ENCODE data around the gene IDS.
A peak's percentile ranks its signal among the peaks of the same experiment; 100 is the strongest.

IDS gene

DNA sequence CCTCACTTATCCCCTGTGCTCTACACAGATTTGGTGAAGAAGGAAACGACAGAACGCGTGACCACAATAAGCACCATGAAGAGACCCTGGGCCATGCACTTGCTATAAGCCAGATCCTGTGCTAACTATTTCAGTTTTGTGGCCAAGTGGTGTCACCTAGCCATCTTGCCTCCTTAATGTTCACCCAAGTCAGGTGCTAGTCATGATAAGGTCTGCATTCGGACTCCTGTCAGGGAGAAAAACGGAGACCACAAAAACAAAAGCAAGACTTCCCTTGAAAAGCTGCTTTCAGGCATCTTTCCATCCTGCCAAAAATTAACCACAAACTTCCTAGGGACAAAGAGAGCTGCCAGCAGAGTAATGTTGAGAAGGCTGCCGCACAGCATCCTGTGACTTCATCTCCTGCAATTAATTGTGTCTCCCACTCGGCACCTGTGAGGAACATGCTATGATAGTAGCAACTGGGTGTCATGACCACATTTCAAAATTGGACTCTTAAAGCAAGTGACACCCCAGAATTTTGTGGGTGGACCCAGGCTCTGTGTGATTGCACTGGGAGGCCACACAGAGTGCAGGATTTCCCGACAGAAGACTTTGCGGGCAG lies 8.8 kb upstream of the IDS start:
- H3K4me3 ChIP-seq (replicated peaks; ENCODE audit: low read depth, low read length) = no peak overlapping the region

DNA sequence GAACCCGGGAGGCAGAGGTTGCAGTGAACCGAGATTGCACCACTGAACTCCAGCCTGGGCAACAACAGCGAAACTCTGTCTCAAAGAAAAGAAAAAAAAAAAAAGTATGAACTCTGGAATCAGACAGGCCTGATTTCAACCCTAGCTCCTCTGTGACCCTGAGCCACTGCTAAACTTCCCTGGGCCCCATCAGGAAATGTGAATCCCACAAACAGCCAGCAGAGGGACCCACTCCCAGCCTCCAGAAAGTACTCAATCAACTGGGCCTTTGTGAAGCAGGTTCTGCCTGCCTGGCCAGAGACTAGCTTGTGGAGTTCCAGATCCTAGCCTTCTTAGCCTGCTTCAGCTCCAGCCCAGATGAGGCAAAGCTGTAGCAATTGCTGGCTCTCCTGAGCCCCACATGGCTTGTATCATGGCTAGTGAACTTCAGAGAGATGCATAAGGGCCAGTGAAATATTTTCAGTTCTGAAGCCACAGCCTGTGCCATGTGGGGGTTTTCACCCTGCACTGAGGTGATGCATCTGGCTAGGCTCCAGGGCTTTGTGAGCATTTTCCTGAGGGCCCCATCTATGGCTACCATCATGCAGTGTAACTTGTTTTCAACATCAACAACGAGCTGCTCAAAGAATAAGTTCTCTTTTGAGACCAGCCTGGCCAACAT lies 7.2 kb upstream of the IDS start:
- peak; percentile 77 for TF ChIP-seq CTCF (IDR thresholded peaks at IDR 0.05; ENCODE audit: insufficient read depth, low read length, poor library complexity, severe bottlenecking)
- Histone ChIP-seq H3K27me3 (replicated peaks; ENCODE audit: control insufficient read depth, insufficient read depth, low read length) (no peaks in the 10 kb centered on the region), H3K36me3 (ENCODE audit: control insufficient read depth, insufficient read depth, low read length) (no peaks in the 10 kb centered on the region), H3K4me3 (replicated peaks; ENCODE audit: low read depth, low read length) (no peak overlapping the region)
- no peak for DNase-seq (ENCODE audit: extremely low read depth, insufficient read length)

More for the DNA sequence above, 8.8 kb upstream of the IDS start:
- Histone ChIP-seq H3K27me3 (replicated peaks; ENCODE audit: control insufficient read depth, insufficient read depth, low read length) (no peaks in the 10 kb centered on the region), H3K36me3 (ENCODE audit: control insufficient read depth, insufficient read depth, low read length) (no peaks in the 10 kb centered on the region)
- no peak for DNase-seq (ENCODE audit: extremely low read depth, insufficient read length)
- no peak for TF ChIP-seq CTCF (IDR thresholded peaks at IDR 0.05; ENCODE audit: insufficient read depth, low read length, poor library complexity, severe bottlenecking)

DNA sequence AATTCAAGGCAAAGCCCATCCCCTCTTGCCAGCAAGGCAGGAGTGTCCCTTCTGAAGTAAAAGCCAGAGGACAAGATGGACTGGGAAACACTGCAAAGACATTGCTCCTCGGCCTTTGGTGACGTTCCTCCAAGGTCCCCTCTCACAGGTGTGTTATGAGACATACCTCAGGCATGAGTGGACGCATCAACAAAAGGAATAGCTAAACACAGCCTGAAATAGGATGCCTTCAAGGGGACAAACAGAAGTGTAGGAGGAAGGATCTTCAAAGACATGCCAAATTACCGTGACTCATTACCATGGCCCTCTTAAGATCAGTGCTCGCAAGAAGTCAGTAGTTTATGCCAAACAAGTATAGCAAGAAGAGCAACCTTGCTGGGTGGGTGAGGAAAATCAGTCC lies 6.0 kb upstream of the IDS start:
- no peak overlapping the region for H3K4me3 ChIP-seq (replicated peaks; ENCODE audit: low read depth, low read length)
- no peaks in the 10 kb centered on the region for H3K27me3 ChIP-seq (replicated peaks; ENCODE audit: control insufficient read depth, insufficient read depth, low read length)
- no peak for TF ChIP-seq CTCF (IDR thresholded peaks at IDR 0.05; ENCODE audit: insufficient read depth, low read length, poor library complexity, severe bottlenecking)
- no peaks in the 10 kb centered on the region for H3K36me3 ChIP-seq (ENCODE audit: control insufficient read depth, insufficient read depth, low read length)
- DNase-seq (ENCODE audit: extremely low read depth, insufficient read length) = no peak

DNA sequence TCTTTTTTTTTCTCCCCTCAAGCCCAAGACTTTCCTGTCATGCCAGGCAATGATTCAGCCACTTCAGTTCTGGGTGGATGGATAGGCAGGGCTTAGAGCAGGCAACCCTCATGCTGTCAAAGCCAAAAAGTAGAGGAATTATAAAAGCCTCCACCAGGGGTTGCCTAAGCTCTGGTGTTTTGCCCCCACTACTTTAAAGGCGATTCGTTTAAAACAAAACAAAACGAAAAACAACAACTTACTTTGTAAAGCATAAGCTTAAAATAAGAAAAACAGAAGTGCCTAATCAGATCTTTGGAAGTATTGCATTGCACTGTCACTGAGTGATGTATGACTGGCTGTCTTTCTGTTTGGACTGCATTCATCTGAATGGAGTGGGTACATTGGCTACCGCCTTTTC lies 5.3 kb upstream of the IDS start:
- no peaks in the 10 kb centered on the region for H3K36me3 ChIP-seq (ENCODE audit: control insufficient read depth, insufficient read depth, low read length)
- DNase-seq (ENCODE audit: extremely low read depth, insufficient read length) = no peak
- peak; percentile 27 for TF ChIP-seq CTCF (IDR thresholded peaks at IDR 0.05; ENCODE audit: insufficient read depth, low read length, poor library complexity, severe bottlenecking)
- no peaks in the 10 kb centered on the region for H3K27me3 ChIP-seq (replicated peaks; ENCODE audit: control insufficient read depth, insufficient read depth, low read length)
- no peak overlapping the region for H3K4me3 ChIP-seq (replicated peaks; ENCODE audit: low read depth, low read length)

GRCh38 chrX:149508467-149508866 lies 3.4 kb upstream of the IDS start:
- no peak for DNase-seq (ENCODE audit: extremely low read depth, insufficient read length)
- no peak overlapping the region for H3K4me3 ChIP-seq (replicated peaks; ENCODE audit: low read depth, low read length)
- no peaks in the 10 kb centered on the region for H3K36me3 ChIP-seq (ENCODE audit: control insufficient read depth, insufficient read depth, low read length)
- H3K27me3 ChIP-seq (replicated peaks; ENCODE audit: control insufficient read depth, insufficient read depth, low read length) = no peaks in the 10 kb centered on the region
- no peak for TF ChIP-seq CTCF (IDR thresholded peaks at IDR 0.05; ENCODE audit: insufficient read depth, low read length, poor library complexity, severe bottlenecking)

Measured in GM06990 (cell line).